Hematopoietic multipotent progenitor cell (in vitro differentiated cells): ENCODE data around the gene TRIM15. TPM values are rescaled to one million over a fixed set of nuclear protein-coding genes. Genes with fewer than 3 reads are reported as not detected.

Experiments
- DNase-seq, 3 donors: peaks; one replicate each; pipeline ENCODE4 v3.0.0-alpha.2; 2011 to 2015; ENCODE audit warnings: low read depth in 2 of 3, low spot score in 2 of 3
- total RNA-seq: library from RNA; depleted of rRNA; stranded (reverse); fragments of >200 nt; gene quantifications from one replicate; pipeline ENCODE4 v1.2.3, GENCODE V29; 2012

Gene TRIM15
- total RNA-seq, 1 donor: not detected

- no peak for DNase-seq
Observed at GRCh38 chr6:30144811-30145210, 18.5 kb upstream of the TRIM15 start.

GRCh38 chr6:30145818-30146217 is 17.5 kb upstream of the TRIM15 start:
- no peak for DNase-seq

GRCh38 chr6:30147096-30147495 is 16.2 kb upstream of the TRIM15 start:
- no peak for DNase-seq

- no peak for DNase-seq
Observed at GRCh38 chr6:30149234-30149633, 14.1 kb upstream of the TRIM15 start.

GRCh38 chr6:30149858-30150550 is 13.3 kb upstream of the TRIM15 start:
- no peak for DNase-seq

- no peak for DNase-seq
Observed at GRCh38 chr6:30150671-30151395, 12.5 kb upstream of the TRIM15 start.

GRCh38 chr6:30151580-30151979 is 11.8 kb upstream of the TRIM15 start:
- DNase-seq: peak in 2 of 3 donors; percentile 37 to 64

- no peak for DNase-seq
Observed at GRCh38 chr6:30152016-30152673, 11.2 kb upstream of the TRIM15 start.

GRCh38 chr6:30152910-30153610 is 10.3 kb upstream of the TRIM15 start:
- DNase-seq: no peak

- no peak for DNase-seq
Observed at GRCh38 chr6:30154061-30154460, 9.3 kb upstream of the TRIM15 start.

GRCh38 chr6:30154709-30155519 is 8.4 kb upstream of the TRIM15 start:
- no peak for DNase-seq

GRCh38 chr6:30155520-30156261 is 7.7 kb upstream of the TRIM15 start:
- no peak for DNase-seq

GRCh38 chr6:30156262-30156599 is 7.1 kb upstream of the TRIM15 start:
- DNase-seq: no peak

GRCh38 chr6:30156774-30157173 is 6.6 kb upstream of the TRIM15 start:
- DNase-seq: no peak

GRCh38 chr6:30157581-30157980 is 5.8 kb upstream of the TRIM15 start:
- no peak for DNase-seq

- DNase-seq: no peak
Observed at GRCh38 chr6:30157999-30158398, 5.3 kb upstream of the TRIM15 start.

- DNase-seq: no peak
Observed at GRCh38 chr6:30158475-30159040, 4.8 kb upstream of the TRIM15 start.

- no peak for DNase-seq
Observed at GRCh38 chr6:30160008-30160784, 3.1 kb upstream of the TRIM15 start.
